NCI-H226 (cell line): ENCODE results near the gene TMEM141.
"Not testable (repeated sequence)": the region's sequence is repeated elsewhere in the genome, so short reads cannot be mapped to it uniquely, and the experiment has no call there.

Experiments
- DNase-seq: peaks from one replicate; pipeline ENCODE4 v3.0.0-alpha.2; 2015

Gene TMEM141

GRCh38 chr9:136755302-136756133, 35.6 kb upstream of the TMEM141 start:
- not testable (repeated sequence) for DNase-seq

- no peak for DNase-seq
These were observed 35.1 kb upstream of the TMEM141 start for GRCh38 chr9:136756134-136756438.

GRCh38 chr9:136756836-136757235, 34.3 kb upstream of the TMEM141 start:
- no peak for DNase-seq

- no peak for DNase-seq
These were observed 33.8 kb upstream of the TMEM141 start for GRCh38 chr9:136757328-136757727.

GRCh38 chr9:136757751-136758140, 33.4 kb upstream of the TMEM141 start:
- no peak for DNase-seq

GRCh38 chr9:136759001-136759400, 32.1 kb upstream of the TMEM141 start:
- no peak for DNase-seq

- DNase-seq, result no peak
These were observed 31.5 kb upstream of the TMEM141 start for GRCh38 chr9:136759436-136760325.

- no peak for DNase-seq
These were observed 30.7 kb upstream of the TMEM141 start for GRCh38 chr9:136760424-136760823.

GRCh38 chr9:136760834-136761544, 30.2 kb upstream of the TMEM141 start:
- DNase-seq, result peak; percentile 62

- no peak for DNase-seq
These were observed 29.6 kb upstream of the TMEM141 start for GRCh38 chr9:136761545-136761981.

GRCh38 chr9:136762221-136762691, 28.9 kb upstream of the TMEM141 start:
- DNase-seq, result no peak

GRCh38 chr9:136762915-136763648, 28.1 kb upstream of the TMEM141 start:
- peak; percentile 27 for DNase-seq

GRCh38 chr9:136763649-136764035, 27.5 kb upstream of the TMEM141 start:
- no peak for DNase-seq

- DNase-seq, result no peak
These were observed 26.7 kb upstream of the TMEM141 start, which contains the start of gene LCN15 for GRCh38 chr9:136764301-136764891. Gene LCN15 (minus strand): TSS chr9:136764518. CDS start chr9:136764488, 30 bp downstream.

GRCh38 chr9:136765041-136765440, 26.1 kb upstream of the TMEM141 start:
- DNase-seq, result no peak

GRCh38 chr9:136765745-136766409, 25.3 kb upstream of the TMEM141 start:
- DNase-seq, result not testable (repeated sequence)

GRCh38 chr9:136766410-136767120, 24.6 kb upstream of the TMEM141 start:
- not testable (repeated sequence) for DNase-seq

- no peak for DNase-seq
These were observed 21.4 kb upstream of the TMEM141 start for GRCh38 chr9:136769710-136770191.

GRCh38 chr9:136771907-136772415, 19.2 kb upstream of the TMEM141 start:
- DNase-seq, result no peak

GRCh38 chr9:136773386-136774044, 17.6 kb upstream of the TMEM141 start:
- DNase-seq, result no peak
